Tibial nerve (tissue), 4 donors: Measurements from ENCODE around the gene SARNP.

ENCODE experiments used
- CTCF ChIP-seq, 5 experiments: fragments of 200-600 bp in 3 of 5; fragments of 450-650 bp in 2 of 5; sonication (generic) in 3 of 5; IDR thresholded peaks; one replicate each; pipeline ENCODE4 v1.5.1; 2016 to 2019; ENCODE audit warnings: antibody characterized with exemption in 5 of 5, mild to moderate bottlenecking in 3 of 5, moderate library complexity in 2 of 5
- EP300 ChIP-seq, 2 donors: sonication (generic); formaldehyde crosslinking; IDR thresholded peaks; one replicate each; pipeline ENCODE4 v1.6.1; 2017; ENCODE audit warnings: antibody characterized with exemption in 2 of 2, mild to moderate bottlenecking in 1 of 2
- POLR2A ChIP-seq, 2 donors: fragments of 450-650 bp; IDR thresholded peaks; one replicate each; pipeline ENCODE4 v1.6.1; 2017; ENCODE audit warnings: antibody characterized with exemption in 2 of 2, mild to moderate bottlenecking in 2 of 2, moderate library complexity in 2 of 2

GRCh38 chr12:55789893-55790292 is 27.6 kb downstream of the SARNP start:
- TF ChIP-seq CTCF (IDR thresholded peaks at IDR 0.05) (no peak), POLR2A (IDR thresholded peaks at IDR 0.05) (no peak), EP300 (IDR thresholded peaks at IDR 0.05) (no peak)
